Measurements from ENCODE around the gene MYOF. TPM values are rescaled to one million over a fixed set of nuclear protein-coding genes. Genes with fewer than 3 reads are reported as not detected.

Gene MYOF
- total and polyA plus RNA-seq, 9 of the 15 experiments (the other 6 are each of a cell fraction or from before 2014, with no cell fraction given) = 0.06 to 0.27 TPM; not detected in 7

- Histone ChIP-seq H3K4me2 (ENCODE audit: insufficient read depth, low read length) (no peak overlapping the region), H4K20me1 (replicated peaks; ENCODE audit: control insufficient read depth, insufficient read depth, low read length) (no peaks in the 10 kb centered on the region), H3K9me1 (ENCODE audit: control insufficient read depth, insufficient read depth, low read length) (no peaks in the 10 kb centered on the region), H3K9ac (ENCODE audit: insufficient read depth in 1 of 2, low read depth in 2 of 2, low read length in 2 of 2) (no peak overlapping the region), H3K4me1 (replicated peaks in 1 of 2; ENCODE audit: control insufficient read depth in 2 of 2, insufficient read depth in 2 of 2, low read length in 2 of 2) (no peaks in the 10 kb centered on the region), H3K36me3 (ENCODE audit: control insufficient read depth, insufficient read depth, low read length) (no peaks in the 10 kb centered on the region), H3K27me3 (ENCODE audit: control insufficient read depth in 2 of 2, insufficient read depth in 2 of 2, low read length in 2 of 2) (peaks cover 4 to 14% of the 10 kb centered on the region in 2 experiments; a peak in 4 of 5 replicates), H3K4me3 (no peak overlapping the region), H3K27ac (ENCODE audit: extremely low read depth, low read depth, low read length) (no peak overlapping the region), H3K9me3 (replicated peaks; ENCODE audit: control insufficient read depth, insufficient read depth, low read depth, low read length) (no peaks in the 10 kb centered on the region), H3K79me2 (ENCODE audit: control insufficient read depth, insufficient read depth, low read length) (no peaks in the 10 kb centered on the region), H2AFZ (ENCODE audit: low read depth, low read length) (no peak overlapping the region)
- BruUV-seq (replicated peaks) = no TSS peak
- whole genome bisulfite sequencing (ENCODE audit: insufficient coverage, low coverage, missing lambda C conversion rate) = 3% methylated on average over 4 of the region's 4 CpGs
- no peak for TF ChIP-seq KDM1A (IDR thresholded peaks at IDR 0.05)
- TF ChIP-seq RBM25 (IDR thresholded peaks at IDR 0.05; ENCODE audit: low read depth, low read length, severe bottlenecking) = peak; percentile 63
- intact Hi-C loops (cut with micrococcal nuclease) (no loop called here), in situ Hi-C loops (cut with MboI) (no loop called here)
- ChIA-PET POLR2A (no interaction called here), CTCF (ENCODE audit: low intra/inter-chr PET ratio) (no interaction called here)
- FAIRE-seq (no peak), DNase-seq (ENCODE audit: extremely low read depth in 1 of 4, low spot score in 3 of 4) (no peak), ATAC-seq (no peak)
Observed at GRCh38 chr10:93416824-93417223, 65.3 kb downstream of the MYOF start.

GRCh38 chr10:93415693-93416092 is 66.4 kb downstream of the MYOF start:
- ChIA-PET CTCF (ENCODE audit: low intra/inter-chr PET ratio) (no interaction called here), POLR2A (no interaction called here)
- no peak overlapping the region for H2AFZ ChIP-seq (ENCODE audit: low read depth, low read length)
- H3K4me3 ChIP-seq = no peak overlapping the region
- in situ Hi-C loops (cut with MboI) = no loop called here
- TF ChIP-seq ZNF589 (CRISPR knock-in tag; IDR thresholded peaks at IDR 0.05; ENCODE audit: low read depth) (no peak), CTCF (IDR thresholded peaks at IDR 0.05 in 2 of 3, conservative IDR thresholded peaks at IDR 0.05 in 1 of 3; ENCODE audit: insufficient read depth in 2 of 3, low read depth in 1 of 3, low read length in 3 of 3) (peak in 1 of 3 experiments; percentile 14; a peak in 1 of 6 replicates), BRF2 (IDR thresholded peaks at IDR 0.05; ENCODE audit: borderline replicate concordance, insufficient read depth, insufficient read length) (no peak), KDM1A (IDR thresholded peaks at IDR 0.05) (no peak)
- ATAC-seq = no peak
- H3K79me2 ChIP-seq (ENCODE audit: control insufficient read depth, insufficient read depth, low read length) = no peaks in the 10 kb centered on the region
- no peak overlapping the region for H3K9ac ChIP-seq (ENCODE audit: insufficient read depth in 1 of 2, low read depth in 2 of 2, low read length in 2 of 2)
- H3K36me3 ChIP-seq (ENCODE audit: control insufficient read depth, insufficient read depth, low read length) = no peaks in the 10 kb centered on the region
- H3K4me1 ChIP-seq (replicated peaks in 1 of 2; ENCODE audit: control insufficient read depth in 2 of 2, insufficient read depth in 2 of 2, low read length in 2 of 2) = no peaks in the 10 kb centered on the region
- H3K4me2 ChIP-seq (ENCODE audit: insufficient read depth, low read length) = no peak overlapping the region
- H3K9me3 ChIP-seq (replicated peaks; ENCODE audit: control insufficient read depth, insufficient read depth, low read depth, low read length) = no peaks in the 10 kb centered on the region
- H3K27me3 ChIP-seq (ENCODE audit: control insufficient read depth in 2 of 2, insufficient read depth in 2 of 2, low read length in 2 of 2) = peaks cover 0 to 10% of the 10 kb centered on the region in 2 experiments; a peak in 3 of 5 replicates
- no peak for FAIRE-seq
- BruUV-seq (replicated peaks) = no TSS peak
- H4K20me1 ChIP-seq (replicated peaks; ENCODE audit: control insufficient read depth, insufficient read depth, low read length) = no peaks in the 10 kb centered on the region
- intact Hi-C loops (cut with micrococcal nuclease) = no loop called here
- 4% methylated on average over 5 of the region's 6 CpGs for WGBS (ENCODE audit: insufficient coverage, low coverage, missing lambda C conversion rate)
- DNase-seq (ENCODE audit: extremely low read depth in 1 of 4, low spot score in 3 of 4) = no peak
- no peaks in the 10 kb centered on the region for H3K9me1 ChIP-seq (ENCODE audit: control insufficient read depth, insufficient read depth, low read length)
- no peak overlapping the region for H3K27ac ChIP-seq (ENCODE audit: extremely low read depth, low read depth, low read length)

All from K562 (cell line).